Measurements from ENCODE around the gene TMEM135. TPM values are rescaled to one million over a fixed set of nuclear protein-coding genes. Genes with fewer than 3 reads are reported as not detected.

The TMEM135 gene
- total RNA-seq, 2 experiments from 2014 or later, result 29.2 to 34.5 TPM

DNA sequence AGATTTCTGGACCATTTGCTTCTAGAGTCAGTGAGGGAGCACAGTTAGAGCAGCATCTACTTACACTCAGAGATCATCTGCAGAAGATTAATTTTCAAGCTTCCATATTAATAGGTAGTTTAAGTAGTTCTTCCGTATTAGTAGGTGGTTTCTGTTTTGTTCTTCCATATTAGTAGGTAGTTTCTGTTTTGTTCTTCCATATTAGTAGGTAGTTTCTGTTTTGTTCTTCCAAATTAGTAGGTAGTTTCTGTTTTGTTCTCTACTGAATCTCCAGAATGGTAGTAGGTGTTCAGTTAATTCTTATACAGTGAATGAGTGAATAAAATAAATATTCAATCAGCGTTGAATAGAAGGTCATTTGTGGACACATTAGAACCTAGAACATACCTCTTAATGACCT is 175.7 kb downstream of the TMEM135 start:
- Mint-ChIP-seq H3K4me3 (no peak overlapping the region), H3K27ac (no peak overlapping the region), H3K4me1 (peaks cover 6% of the 10 kb centered on the region), H3K9me3 (peaks cover 9% of the 10 kb centered on the region), H3K36me3 (peaks cover 8% of the 10 kb centered on the region), H3K27me3 (no peaks in the 10 kb centered on the region)
- ATAC-seq (ENCODE audit: low read depth), result no peak
- DNase-seq, result no peak
- POLR2A ChIA-PET, result no interaction called here

DNA sequence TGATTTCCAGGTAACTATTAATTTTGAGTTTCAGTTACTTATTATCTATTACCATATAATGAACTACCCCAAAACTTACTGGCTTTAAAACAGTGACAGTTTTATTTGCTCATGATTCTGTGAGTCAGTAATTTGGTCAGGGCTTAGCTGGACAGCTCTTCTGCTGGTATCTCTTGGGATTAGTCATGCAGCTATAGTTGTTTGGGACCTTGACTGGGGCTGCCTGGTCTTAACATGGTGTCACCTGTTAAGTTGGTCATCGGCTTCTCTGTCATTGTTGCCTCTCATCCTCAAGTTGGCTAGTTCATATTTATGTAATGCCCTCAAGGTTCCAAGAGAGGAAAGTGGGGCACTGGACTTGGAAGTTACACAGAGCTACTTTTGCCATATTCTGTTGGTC is 177.5 kb downstream of the TMEM135 start:
- Mint-ChIP-seq H3K4me3 (no peak overlapping the region), H3K27ac (no peak overlapping the region), H3K9me3 (peaks cover 5% of the 10 kb centered on the region), H3K36me3 (peaks cover 8% of the 10 kb centered on the region), H3K4me1 (peaks cover 11% of the 10 kb centered on the region), H3K27me3 (no peaks in the 10 kb centered on the region)
- DNase-seq, result no peak
- POLR2A ChIA-PET, result no interaction called here
- ATAC-seq (ENCODE audit: low read depth), result no peak

DNA sequence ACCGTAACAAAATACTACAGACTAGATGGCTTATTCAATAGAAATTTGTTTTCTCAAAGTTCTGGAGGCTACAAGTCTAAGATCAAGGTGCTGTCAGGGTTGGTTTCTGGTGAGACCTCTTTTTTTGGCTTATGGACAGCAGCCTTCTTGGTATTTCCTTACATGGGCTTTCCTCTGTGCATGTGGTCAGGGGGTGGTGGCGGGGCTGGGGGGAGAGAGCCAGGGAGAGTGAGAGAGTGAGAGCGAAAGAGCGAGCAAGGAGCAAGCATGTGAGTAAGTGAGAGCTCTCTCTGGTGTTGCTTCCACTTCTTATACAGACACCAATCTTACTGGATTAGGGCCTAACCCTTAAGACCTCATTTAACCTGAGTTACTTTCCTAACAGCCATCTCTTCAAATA is 181.5 kb downstream of the TMEM135 start:
- no peaks in the 10 kb centered on the region for H3K27me3 Mint-ChIP-seq
- no peak overlapping the region for H3K4me3 Mint-ChIP-seq
- H3K4me1 Mint-ChIP-seq, result peaks cover 5% of the 10 kb centered on the region
- ATAC-seq (ENCODE audit: low read depth) (no peak), DNase-seq (no peak)
- H3K36me3 Mint-ChIP-seq, result peaks cover 12% of the 10 kb centered on the region
- POLR2A ChIA-PET, result no interaction called here
- peaks cover 4% of the 10 kb centered on the region for H3K9me3 Mint-ChIP-seq
- H3K27ac Mint-ChIP-seq, result no peak overlapping the region

DNA sequence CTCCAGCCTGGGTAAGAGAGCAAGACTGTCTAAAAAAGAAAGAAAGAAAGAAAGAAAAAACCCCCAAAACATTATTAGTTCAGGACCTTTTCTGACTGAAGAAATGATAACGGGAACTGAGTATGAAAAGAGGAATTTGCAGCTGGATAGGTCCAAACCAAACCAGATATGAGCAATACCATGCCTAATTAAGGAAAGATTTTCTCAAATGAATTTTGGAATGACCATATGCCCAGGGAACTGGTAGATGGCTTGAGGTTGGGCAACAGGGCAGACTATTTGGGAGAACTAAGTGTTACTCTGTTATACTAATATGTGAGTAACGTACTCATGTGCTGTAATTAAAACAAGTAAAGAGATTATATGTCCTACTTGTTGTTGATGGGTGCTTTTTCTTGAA is 186.1 kb downstream of the TMEM135 start:
- H3K36me3 Mint-ChIP-seq, result peaks cover 11% of the 10 kb centered on the region
- DNase-seq (no peak), ATAC-seq (ENCODE audit: low read depth) (no peak)
- peaks cover 5% of the 10 kb centered on the region for H3K4me1 Mint-ChIP-seq
- peaks cover 4% of the 10 kb centered on the region for H3K9me3 Mint-ChIP-seq
- no peaks in the 10 kb centered on the region for H3K27me3 Mint-ChIP-seq
- H3K27ac Mint-ChIP-seq, result no peak overlapping the region
- POLR2A ChIA-PET, result no interaction called here
- no peak overlapping the region for H3K4me3 Mint-ChIP-seq

DNA sequence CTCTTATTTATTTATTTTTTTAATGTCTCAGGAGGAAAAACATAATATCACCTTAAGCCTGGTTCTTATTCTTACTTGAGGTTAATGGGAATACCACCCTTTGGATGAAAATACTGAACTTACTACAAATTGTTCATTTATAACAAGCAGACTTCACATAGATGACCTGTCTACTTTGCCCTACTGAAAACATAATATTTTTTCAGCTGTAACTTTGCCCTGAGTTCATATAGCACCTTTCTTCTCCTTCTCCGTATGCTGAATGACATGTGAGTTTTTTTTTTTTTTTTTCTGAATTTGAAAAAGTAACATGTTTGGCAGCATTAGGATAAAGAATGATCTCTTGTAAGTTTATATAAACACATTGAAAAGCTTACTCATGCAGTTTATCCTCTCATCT is 186.8 kb downstream of the TMEM135 start:
- ATAC-seq (ENCODE audit: low read depth) (no peak), DNase-seq (no peak)
- Mint-ChIP-seq H3K4me3 (no peak overlapping the region), H3K27me3 (no peaks in the 10 kb centered on the region), H3K27ac (no peak overlapping the region), H3K9me3 (peaks cover 4% of the 10 kb centered on the region), H3K4me1 (peaks cover 1% of the 10 kb centered on the region), H3K36me3 (peaks cover 11% of the 10 kb centered on the region)
- POLR2A ChIA-PET, result no interaction called here

DNA sequence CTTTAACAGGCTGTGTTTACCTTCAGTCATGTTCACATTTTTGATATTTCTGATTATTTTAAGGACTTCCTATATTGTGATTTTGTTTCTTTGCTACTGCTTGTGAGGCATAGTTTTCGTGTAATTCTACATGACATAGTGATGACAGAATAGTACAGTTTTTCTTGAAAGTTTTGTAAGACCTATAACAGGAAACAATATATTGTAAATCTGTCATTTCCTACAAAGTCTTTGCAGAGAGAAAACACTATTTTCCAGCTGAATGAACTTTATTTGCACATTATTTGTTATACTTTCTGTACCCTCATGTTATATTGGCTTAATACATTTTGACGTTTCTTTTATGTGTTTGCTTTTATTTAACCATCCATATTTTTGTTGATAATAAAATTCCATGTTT is 191.1 kb downstream of the TMEM135 start:
- H3K4me1 Mint-ChIP-seq, result no peaks in the 10 kb centered on the region
- H3K27ac Mint-ChIP-seq, result no peak overlapping the region
- no peak for ATAC-seq (ENCODE audit: low read depth)
- H3K4me3 Mint-ChIP-seq, result no peak overlapping the region
- H3K9me3 Mint-ChIP-seq, result peaks cover 14% of the 10 kb centered on the region
- POLR2A ChIA-PET, result no interaction called here
- H3K27me3 Mint-ChIP-seq, result no peaks in the 10 kb centered on the region
- DNase-seq, result no peak
- H3K36me3 Mint-ChIP-seq, result peaks cover 24% of the 10 kb centered on the region

DNA sequence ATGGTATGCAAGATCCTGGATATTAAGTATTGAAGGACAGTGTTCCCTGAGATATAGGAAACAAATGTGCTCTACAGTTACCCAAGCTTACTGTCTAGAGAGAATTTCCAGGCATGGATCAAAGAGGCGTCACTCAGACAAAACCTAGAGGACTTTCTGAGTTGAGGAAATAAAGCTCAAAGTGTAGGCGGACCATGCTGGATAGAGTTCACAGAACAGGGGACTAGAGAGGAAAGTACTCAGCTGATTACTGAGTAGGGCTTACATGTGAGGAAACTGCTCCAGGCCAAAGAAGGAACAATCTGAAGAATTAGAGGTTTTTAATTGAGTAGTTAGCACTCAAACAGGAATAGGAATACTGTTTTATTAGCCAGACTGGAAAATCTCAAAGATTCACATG is 193.3 kb downstream of the TMEM135 start:
- Mint-ChIP-seq H3K27ac (no peak overlapping the region), H3K9me3 (peaks cover 14% of the 10 kb centered on the region), H3K4me1 (no peaks in the 10 kb centered on the region), H3K36me3 (peaks cover 27% of the 10 kb centered on the region), H3K27me3 (no peaks in the 10 kb centered on the region), H3K4me3 (no peak overlapping the region)
- POLR2A ChIA-PET, result no interaction called here
- ATAC-seq (ENCODE audit: low read depth) (no peak), DNase-seq (no peak)

DNA sequence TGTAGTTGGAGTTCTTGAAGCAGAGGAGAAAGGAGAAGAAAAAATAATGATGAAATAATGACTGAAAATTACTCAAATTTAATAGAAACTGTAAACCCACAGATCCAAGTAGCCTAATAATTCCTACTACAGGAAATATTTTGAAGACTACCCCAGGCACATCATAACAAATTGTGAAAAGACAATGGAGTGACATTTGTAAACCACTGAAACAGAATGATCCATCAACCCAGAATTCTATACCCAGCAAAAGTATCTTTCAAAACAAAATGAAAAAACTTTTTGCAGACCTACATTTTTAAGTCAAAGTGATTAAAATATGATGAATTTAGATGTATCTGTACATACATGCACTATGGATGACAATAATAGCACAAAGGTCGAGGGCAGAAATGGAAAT is 194.6 kb downstream of the TMEM135 start:
- H3K4me1 Mint-ChIP-seq, result no peaks in the 10 kb centered on the region
- DNase-seq, result no peak
- peaks cover 32% of the 10 kb centered on the region for H3K36me3 Mint-ChIP-seq
- no peak for ATAC-seq (ENCODE audit: low read depth)
- no peaks in the 10 kb centered on the region for H3K27me3 Mint-ChIP-seq
- no peak overlapping the region for H3K4me3 Mint-ChIP-seq
- POLR2A ChIA-PET, result no interaction called here
- H3K9me3 Mint-ChIP-seq, result peaks cover 14% of the 10 kb centered on the region
- no peak overlapping the region for H3K27ac Mint-ChIP-seq

DNA sequence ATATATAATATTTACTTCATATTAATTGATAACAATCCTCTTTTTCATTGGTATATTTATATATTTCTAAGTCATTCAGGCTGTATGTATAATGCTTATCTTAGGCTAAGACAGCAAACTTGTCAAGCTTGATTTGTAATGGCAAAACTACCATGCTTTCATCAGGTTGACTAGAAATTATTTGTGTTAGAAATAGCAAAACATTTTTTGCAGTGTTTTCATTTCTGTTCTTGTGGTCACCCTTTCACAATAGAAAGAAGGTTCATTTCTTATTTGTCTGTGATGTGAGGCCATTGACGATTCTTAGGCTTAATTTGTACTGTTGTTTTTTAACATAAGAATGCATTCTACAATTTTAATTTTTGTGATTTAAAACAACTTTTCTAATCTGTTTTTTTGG is 197.6 kb downstream of the TMEM135 start:
- no peak for DNase-seq
- POLR2A ChIA-PET, result no interaction called here
- Mint-ChIP-seq H3K9me3 (peaks cover 12% of the 10 kb centered on the region), H3K4me1 (no peaks in the 10 kb centered on the region), H3K27ac (no peak overlapping the region), H3K4me3 (no peak overlapping the region), H3K36me3 (peaks cover 27% of the 10 kb centered on the region), H3K27me3 (no peaks in the 10 kb centered on the region)
- ATAC-seq (ENCODE audit: low read depth), result no peak

DNA sequence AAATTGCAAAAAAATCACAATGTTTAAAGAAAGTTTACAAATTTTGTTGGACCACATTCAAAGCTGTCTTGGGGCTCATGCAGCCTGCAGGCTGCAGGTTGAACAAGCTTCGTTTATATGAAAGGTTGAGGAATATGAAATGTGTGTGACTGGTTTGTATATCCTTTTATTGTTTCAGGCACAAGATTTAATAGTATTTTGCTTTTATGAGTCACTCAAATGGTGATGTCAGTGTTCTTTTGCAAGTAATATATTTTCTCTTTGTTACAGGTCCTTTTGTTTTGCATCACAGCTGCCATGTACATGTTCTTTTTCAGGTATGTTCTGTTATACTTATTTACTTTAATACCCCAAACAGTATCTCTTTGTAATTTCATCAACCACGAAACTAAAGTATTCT is 198.6 kb downstream of the TMEM135 start:
- Mint-ChIP-seq H3K4me3 (no peak overlapping the region), H3K4me1 (no peaks in the 10 kb centered on the region), H3K9me3 (peaks cover 8% of the 10 kb centered on the region), H3K27me3 (no peaks in the 10 kb centered on the region), H3K27ac (no peak overlapping the region), H3K36me3 (peaks cover 20% of the 10 kb centered on the region)
- POLR2A ChIA-PET, result no interaction called here
- DNase-seq (no peak), ATAC-seq (ENCODE audit: low read depth) (no peak)

DNA sequence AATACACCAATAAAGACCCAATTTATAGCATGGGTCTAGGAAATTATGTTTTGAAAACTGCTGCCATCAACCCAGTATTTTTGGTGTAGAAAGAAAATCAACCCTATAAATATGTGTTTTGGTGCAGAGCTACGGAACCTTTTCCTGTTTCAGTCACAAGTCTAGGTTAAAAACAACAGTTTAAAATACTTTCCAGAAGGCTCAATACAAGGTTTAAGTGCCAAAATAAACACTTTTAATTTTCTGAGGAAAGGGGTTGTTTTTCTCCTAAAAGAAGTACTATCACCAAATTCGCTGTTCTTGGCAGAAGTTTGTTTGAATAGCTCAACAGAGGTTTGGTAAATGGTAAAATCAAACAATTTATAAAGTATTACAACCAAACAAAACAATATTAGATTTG is 201.3 kb downstream of the TMEM135 start:
- POLR2A ChIA-PET, result no interaction called here

DNA sequence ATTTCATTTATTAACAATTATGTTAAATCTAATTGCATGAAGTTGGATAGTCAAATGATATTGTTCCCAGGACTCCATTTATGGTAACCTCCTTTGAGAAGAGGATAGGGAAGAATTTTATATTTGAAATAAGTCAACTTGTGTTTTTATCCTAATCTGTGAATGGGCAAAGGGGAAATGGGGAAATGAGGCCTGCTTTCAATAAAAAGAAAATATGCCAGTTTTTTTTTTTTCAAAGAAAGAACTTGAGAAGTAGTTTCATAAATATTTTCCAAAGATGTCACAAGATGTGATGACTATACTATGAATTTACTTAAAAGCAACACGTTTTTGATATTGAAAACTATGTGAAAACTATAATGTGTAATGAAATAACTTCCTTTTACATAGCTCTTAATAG is 201.8 kb downstream of the TMEM135 start:
- no peak overlapping the region for H3K4me3 Mint-ChIP-seq
- POLR2A ChIA-PET, result no interaction called here
- H3K27me3 Mint-ChIP-seq, result no peaks in the 10 kb centered on the region
- H3K27ac Mint-ChIP-seq, result no peak overlapping the region
- peaks cover 12% of the 10 kb centered on the region for H3K36me3 Mint-ChIP-seq
- DNase-seq (no peak), ATAC-seq (ENCODE audit: low read depth) (no peak)
- H3K9me3 Mint-ChIP-seq, result no peaks in the 10 kb centered on the region
- no peaks in the 10 kb centered on the region for H3K4me1 Mint-ChIP-seq

More for the DNA sequence above, 201.3 kb downstream of the TMEM135 start:
- ATAC-seq (ENCODE audit: low read depth) (no peak), DNase-seq (no peak)
- H3K27me3 Mint-ChIP-seq, result no peaks in the 10 kb centered on the region
- H3K4me3 Mint-ChIP-seq, result no peak overlapping the region
- H3K36me3 Mint-ChIP-seq, result peaks cover 12% of the 10 kb centered on the region
- no peak overlapping the region for H3K27ac Mint-ChIP-seq
- H3K9me3 Mint-ChIP-seq, result no peaks in the 10 kb centered on the region
- H3K4me1 Mint-ChIP-seq, result no peaks in the 10 kb centered on the region

DNA sequence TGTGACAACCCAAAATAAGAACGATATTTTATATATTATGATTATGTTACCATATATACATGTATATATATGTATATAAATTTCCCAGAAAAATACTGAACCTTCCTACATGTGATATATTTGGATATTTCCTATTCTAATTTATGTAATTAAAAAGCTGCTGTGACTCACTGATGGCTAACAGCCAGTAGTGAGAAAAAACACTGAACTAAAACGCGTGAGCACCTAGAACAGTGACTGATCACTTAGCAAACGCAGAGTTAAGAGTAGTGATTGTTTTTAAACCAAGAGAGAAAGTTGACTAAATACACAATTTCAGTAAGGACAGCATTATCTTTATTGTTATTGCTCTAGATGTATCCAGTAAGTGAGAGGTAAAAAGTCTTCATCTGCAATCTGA is 213.8 kb downstream of the TMEM135 start:
- POLR2A ChIA-PET, result no interaction called here
- Mint-ChIP-seq H3K36me3 (peaks cover 8% of the 10 kb centered on the region), H3K27ac (no peak overlapping the region), H3K4me1 (peaks cover 11% of the 10 kb centered on the region), H3K4me3 (no peak overlapping the region), H3K9me3 (peaks cover 5% of the 10 kb centered on the region), H3K27me3 (no peaks in the 10 kb centered on the region)
- no peak for ATAC-seq (ENCODE audit: low read depth)
- DNase-seq, result no peak

DNA sequence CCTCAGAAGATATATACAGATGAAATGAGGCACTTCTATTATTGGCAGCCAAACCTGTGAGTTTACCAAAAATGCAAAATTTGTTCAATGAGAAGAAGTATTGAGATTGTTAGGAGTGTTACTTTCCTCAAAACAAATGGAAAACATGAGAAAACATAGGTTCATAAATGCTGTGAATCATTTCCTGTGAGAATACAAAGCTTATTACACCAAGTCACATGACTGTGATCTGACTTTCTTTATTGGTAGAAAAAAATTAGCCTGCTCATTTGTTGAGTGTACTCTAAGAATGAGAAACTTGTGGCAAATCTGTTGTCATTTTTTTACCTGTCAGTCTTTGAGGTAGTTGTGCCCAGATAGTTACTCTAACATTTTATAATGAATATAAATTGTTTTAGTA is 215.1 kb downstream of the TMEM135 start:
- POLR2A ChIA-PET, result interaction anchor here (0.6 kb wide), 1 partner anchor 132 kb away, joined by 4 read pairs; no protein-coding TSS in a partner anchor

DNA sequence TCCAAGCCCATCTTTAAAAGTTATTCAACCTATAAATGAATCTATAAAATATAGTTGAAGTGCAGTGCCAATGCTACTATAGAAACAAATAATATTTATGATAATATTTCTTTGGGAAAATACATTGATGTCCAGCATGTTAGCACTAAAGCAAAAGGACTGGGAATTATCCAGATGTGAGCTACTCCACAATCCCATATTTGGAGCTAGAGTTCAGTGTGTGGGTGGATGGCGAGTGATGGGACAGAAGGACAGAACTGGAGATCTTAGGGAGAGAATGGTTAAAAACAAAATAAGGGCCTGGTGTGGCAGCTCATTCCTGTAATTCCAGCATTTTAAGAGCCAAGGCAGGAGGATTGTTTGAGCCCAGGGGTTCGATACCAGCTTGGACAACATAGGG is 216.8 kb downstream of the TMEM135 start:
- POLR2A ChIA-PET, result no interaction called here
- peaks cover 5% of the 10 kb centered on the region for H3K9me3 Mint-ChIP-seq

More for the DNA sequence above, 215.1 kb downstream of the TMEM135 start:
- Mint-ChIP-seq H3K9me3 (peaks cover 5% of the 10 kb centered on the region), H3K27ac (no peak overlapping the region), H3K4me1 (peaks cover 11% of the 10 kb centered on the region), H3K4me3 (no peak overlapping the region), H3K36me3 (peaks cover 8% of the 10 kb centered on the region), H3K27me3 (no peaks in the 10 kb centered on the region)
- ATAC-seq (ENCODE audit: low read depth) (no peak), DNase-seq (no peak)

More for the DNA sequence above, 216.8 kb downstream of the TMEM135 start:
- Mint-ChIP-seq H3K4me3 (no peak overlapping the region), H3K27me3 (no peaks in the 10 kb centered on the region), H3K27ac (no peak overlapping the region), H3K4me1 (peaks cover 14% of the 10 kb centered on the region), H3K36me3 (peaks cover 8% of the 10 kb centered on the region)
- ATAC-seq (ENCODE audit: low read depth) (no peak), DNase-seq (no peak)
